ENCODE results near the gene GNG13.
A peak's percentile ranks its signal among the peaks of the same experiment; 100 is the strongest.

The GNG13 gene

DNA sequence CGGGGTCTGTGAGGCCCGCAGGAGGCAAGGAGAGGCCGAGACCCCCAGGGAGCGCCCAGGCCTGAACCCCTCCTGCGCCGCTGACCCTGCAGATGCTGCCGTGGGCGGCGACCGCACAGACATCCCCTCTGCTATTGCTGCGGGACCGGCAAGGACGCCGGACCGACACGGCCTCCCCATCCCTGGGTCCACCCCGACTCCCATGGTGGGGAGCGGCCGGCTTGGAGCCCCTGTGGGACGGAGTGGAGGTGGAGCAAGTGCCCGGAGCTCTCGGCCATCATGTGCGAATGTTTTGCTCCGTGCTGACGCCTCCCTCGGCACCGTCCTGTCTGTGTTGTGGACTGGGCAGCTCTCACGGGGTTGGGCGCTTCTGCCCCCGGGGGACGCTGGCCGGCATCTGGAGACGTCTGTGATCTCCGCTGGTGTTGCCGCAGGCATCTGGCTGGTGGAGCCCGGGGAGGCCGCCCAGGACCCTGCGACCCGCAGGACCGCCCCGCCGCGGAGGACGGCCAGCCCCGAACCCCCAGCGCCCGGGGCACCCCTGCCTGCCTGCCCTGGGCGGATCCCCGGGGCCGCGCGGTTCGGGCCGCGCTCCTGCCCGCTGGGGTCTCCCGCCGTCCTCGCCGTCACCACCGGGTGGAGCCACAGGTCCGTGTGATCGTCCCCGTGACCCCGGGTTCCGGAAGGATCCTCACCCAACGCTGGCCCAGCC, 12.8 kb upstream of the GNG13 start:
- TF ChIP-seq, protein P1, sequence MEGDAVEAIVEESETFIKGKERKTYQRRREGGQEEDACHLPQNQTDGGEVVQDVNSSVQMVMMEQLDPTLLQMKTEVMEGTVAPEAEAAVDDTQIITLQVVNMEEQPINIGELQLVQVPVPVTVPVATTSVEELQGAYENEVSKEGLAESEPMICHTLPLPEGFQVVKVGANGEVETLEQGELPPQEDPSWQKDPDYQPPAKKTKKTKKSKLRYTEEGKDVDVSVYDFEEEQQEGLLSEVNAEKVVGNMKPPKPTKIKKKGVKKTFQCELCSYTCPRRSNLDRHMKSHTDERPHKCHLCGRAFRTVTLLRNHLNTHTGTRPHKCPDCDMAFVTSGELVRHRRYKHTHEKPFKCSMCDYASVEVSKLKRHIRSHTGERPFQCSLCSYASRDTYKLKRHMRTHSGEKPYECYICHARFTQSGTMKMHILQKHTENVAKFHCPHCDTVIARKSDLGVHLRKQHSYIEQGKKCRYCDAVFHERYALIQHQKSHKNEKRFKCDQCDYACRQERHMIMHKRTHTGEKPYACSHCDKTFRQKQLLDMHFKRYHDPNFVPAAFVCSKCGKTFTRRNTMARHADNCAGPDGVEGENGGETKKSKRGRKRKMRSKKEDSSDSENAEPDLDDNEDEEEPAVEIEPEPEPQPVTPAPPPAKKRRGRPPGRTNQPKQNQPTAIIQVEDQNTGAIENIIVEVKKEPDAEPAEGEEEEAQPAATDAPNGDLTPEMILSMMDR (IDR thresholded peaks at IDR 0.05; ENCODE audit: control extremely low read depth, extremely low read depth, low read depth, missing control alignments): peak; percentile 61
- ChIA-PET CTCF (no interaction called here), POLR2A (no interaction called here)
- peak; percentile 76 for DNase-seq (ENCODE audit: extremely low spot score)

DNA sequence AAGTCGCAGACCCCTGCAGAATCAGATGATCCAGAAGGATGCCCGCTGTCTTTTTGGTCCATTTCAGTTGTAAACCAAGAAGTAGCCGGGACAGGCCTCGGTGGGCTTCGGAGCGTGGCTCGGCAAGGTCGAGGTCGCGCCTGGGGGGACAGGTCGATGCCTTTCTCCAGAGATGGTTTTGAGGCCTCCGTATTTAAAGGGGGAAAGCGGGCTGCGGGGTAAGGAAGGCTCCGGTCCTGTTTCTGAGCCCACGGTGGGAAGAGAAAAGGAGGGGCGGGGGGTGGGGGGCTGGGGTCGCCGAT, 7.5 kb upstream of the GNG13 start:
- DNase-seq (ENCODE audit: extremely low spot score): no peak
- POLR2A ChIA-PET: no interaction called here
- TF ChIP-seq, protein P1 (IDR thresholded peaks at IDR 0.05; ENCODE audit: control extremely low read depth, extremely low read depth, low read depth, missing control alignments): no peak
- CTCF ChIA-PET: no interaction called here

DNA sequence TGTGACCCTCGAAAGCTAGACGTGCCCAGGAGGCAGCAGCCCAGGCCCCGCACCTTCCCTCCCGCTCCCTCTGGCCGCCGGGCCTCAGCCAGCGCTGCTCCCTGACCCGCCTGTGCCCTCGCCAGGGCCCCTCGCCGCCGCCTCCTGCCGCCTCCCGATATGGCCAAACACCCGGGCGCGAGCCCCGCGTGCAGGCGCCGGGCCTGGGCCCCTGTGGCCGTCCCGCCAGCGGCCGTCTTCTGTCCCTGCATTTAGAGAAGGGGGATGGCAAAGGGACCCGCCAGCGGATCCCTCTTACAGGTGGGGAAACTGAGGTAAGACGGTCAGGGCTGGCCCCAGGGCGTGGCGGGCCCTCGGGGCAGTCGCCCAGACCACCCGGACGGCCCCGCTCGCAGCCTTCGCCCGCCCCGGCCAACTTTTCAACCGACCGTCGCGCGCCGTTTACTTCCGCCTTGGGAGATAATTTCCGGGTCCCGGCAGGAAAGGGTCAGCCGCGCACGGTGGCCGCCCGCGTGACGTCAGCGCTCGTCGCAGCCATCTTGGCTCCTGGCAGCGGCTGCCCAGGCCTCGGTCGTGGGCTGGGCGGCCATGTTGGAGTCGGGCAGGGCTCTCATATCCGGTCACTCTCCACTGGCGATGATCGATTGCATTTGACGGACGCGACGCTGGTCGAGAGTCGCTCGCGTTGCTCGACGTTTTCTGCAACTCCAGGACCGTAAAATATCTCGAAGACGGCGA, 7.0 kb upstream of the GNG13 start:
- ChIA-PET POLR2A (interaction anchor here (0.6 to 0.8 kb wide), 2 partner anchors 20 to 315 kb away, joined by 3 to 5 read pairs; partner anchors contain the start of gene RPUSD1), CTCF (no interaction called here)
- peak; percentile 99 for DNase-seq (ENCODE audit: extremely low spot score)
- TF ChIP-seq, protein P1 (IDR thresholded peaks at IDR 0.05; ENCODE audit: control extremely low read depth, extremely low read depth, low read depth, missing control alignments): no peak

GRCh38 chr16:805474-805873, 4.9 kb upstream of the GNG13 start:
- CTCF ChIA-PET: interaction anchor here (1.3 kb wide), 1 partner anchor 20 kb away, joined by 4 read pairs; no protein-coding TSS in a partner anchor
- POLR2A ChIA-PET: no interaction called here
- TF ChIP-seq, protein P1 (IDR thresholded peaks at IDR 0.05; ENCODE audit: control extremely low read depth, extremely low read depth, low read depth, missing control alignments): no peak
- DNase-seq (ENCODE audit: extremely low spot score): no peak

- TF ChIP-seq, protein P1 (IDR thresholded peaks at IDR 0.05; ENCODE audit: control extremely low read depth, extremely low read depth, low read depth, missing control alignments): no peak
- no peak for DNase-seq (ENCODE audit: extremely low spot score)
- POLR2A ChIA-PET: no interaction called here
- CTCF ChIA-PET: interaction anchor here (1.3 to 1.4 kb wide), 2 partner anchors 64 to 92 kb away, joined by 3 to 4 read pairs; partner anchors contain the start of gene CIAO3
These were observed 3.9 kb upstream of the GNG13 start for GRCh38 chr16:804193-805048.

- CTCF ChIA-PET: interaction anchor here (1.3 to 1.4 kb wide), 2 partner anchors 63 to 91 kb away, joined by 3 to 4 read pairs; partner anchors contain the start of gene CIAO3
- POLR2A ChIA-PET: interaction anchor here (0.6 kb wide), 1 partner anchor 386 kb away, joined by 3 read pairs; no protein-coding TSS in a partner anchor
- TF ChIP-seq, protein P1 (IDR thresholded peaks at IDR 0.05; ENCODE audit: control extremely low read depth, extremely low read depth, low read depth, missing control alignments): no peak
- DNase-seq (ENCODE audit: extremely low spot score): no peak
These were observed 3.2 kb upstream of the GNG13 start for GRCh38 chr16:803754-804080.
